HG03439 (cell line): ENCODE data around the gene FASN.

Source experiments
- ATAC-seq: cut with Tn5 transposase; IDR thresholded peaks from one replicate; pipeline ENCODE4 v1.9.1; 2021; ENCODE audit warnings: mild to moderate bottlenecking, moderate library complexity; ENCODE audit not compliant: unreplicated experiment

Gene FASN

GRCh38 chr17:82030470-82031302 lies 67.3 kb downstream of the FASN start:
- ATAC-seq = no peak

GRCh38 chr17:82029990-82030469 lies 68.0 kb downstream of the FASN start:
- ATAC-seq = no peak

GRCh38 chr17:82029391-82029790 lies 68.6 kb downstream of the FASN start:
- no peak for ATAC-seq

- no peak for ATAC-seq
Observed at GRCh38 chr17:82028966-82029365, 69.1 kb downstream of the FASN start.
